H1 (cell line): ENCODE data around the gene MAML3. TPM values are rescaled to one million over a fixed set of nuclear protein-coding genes. Genes with fewer than 3 reads are reported as not detected.

Experiments
- CTCF ChIA-PET: fragments of 300-600 bp; sonication (Branson Sonifier 250); formaldehyde crosslinking; loops from one replicate; lab custom pipeline; 2021; ENCODE audit not compliant: partially characterized antibody; lab: Charles Lee
- POLR2A ChIA-PET: fragments of 300-600 bp; sonication (Branson Sonifier 250); formaldehyde crosslinking; loops from one replicate; lab custom pipeline; 2021; ENCODE audit warnings: inconsistent platforms; ENCODE audit not compliant: partially characterized antibody; lab: Charles Lee
- DNase-seq, 2 experiments: peaks; one replicate each; pipeline versions ENCODE4 v3.0.0 to v3.0.0-alpha.2; 2010 to 2022; ENCODE audit warnings: low spot score in 2 of 2, low read depth in 1 of 2, mixed read lengths in 1 of 2
- FAIRE-seq: peaks from 2 replicates; lab custom pipeline; 2011; peaks lifted over from hg19 to GRCh38; lab: Jason Lieb, UNC
- H2AFZ ChIP-seq: 2 replicates; pipeline ENCODE4 v1.8.1; 2012; ENCODE audit warnings: low read length, inconsistent platforms
- H2AK5ac ChIP-seq: 2 replicates; pipeline ENCODE4 v1.6.1; 2013; ENCODE audit warnings: low read depth, low read length
- H2BK120ac ChIP-seq: replicated peaks from 2 replicates; pipeline ENCODE3; 2013; ENCODE audit warnings: low read depth, low read length, inconsistent platforms
- H2BK12ac ChIP-seq: 2 replicates; pipeline ENCODE4 v1.6.1; 2013; ENCODE audit warnings: low read depth, low read length
- H2BK15ac ChIP-seq: 2 replicates; pipeline ENCODE4 v1.6.1; 2013; ENCODE audit warnings: low read length
- H2BK20ac ChIP-seq: 2 replicates; pipeline ENCODE4 v1.6.1; 2013; ENCODE audit warnings: low read length
- H2BK5ac ChIP-seq: 2 replicates; pipeline ENCODE4 v1.6.1; 2013; ENCODE audit warnings: low read depth, low read length
- H3K14ac ChIP-seq: 2 replicates; pipeline ENCODE4 v1.6.1; 2013; ENCODE audit warnings: inconsistent platforms; ENCODE audit not compliant: insufficient read length
- H3K18ac ChIP-seq: 2 replicates; pipeline ENCODE4 v1.6.1; 2013; ENCODE audit warnings: low read length; ENCODE audit errors: extremely low read depth
- H3K23ac ChIP-seq: 2 replicates; pipeline ENCODE4 v1.6.1; 2013; ENCODE audit warnings: inconsistent platforms; ENCODE audit not compliant: insufficient read length
- H3K23me2 ChIP-seq: 2 replicates; pipeline ENCODE4 v1.6.1; 2013; ENCODE audit warnings: low read depth, low read length
- H3K27ac ChIP-seq: 2 replicates; pipeline ENCODE4 v1.6.1; 2011; ENCODE audit warnings: low read depth, low read length, inconsistent platforms
- H3K27me3 ChIP-seq, 4 experiments: replicated peaks in 1 of 4; 1 replicate in 1 of 4; 2 replicates in 3 of 4; pipeline versions ENCODE4 v1.6.1 to v1.8.1; 2011 to 2013; ENCODE audit warnings: low read length in 3 of 4, mild to moderate bottlenecking in 3 of 4, inconsistent platforms in 2 of 4, mixed read lengths in 2 of 4, moderate library complexity in 1 of 4; ENCODE audit not compliant: control insufficient read depth in 3 of 4, insufficient read depth in 3 of 4; ENCODE audit errors: extremely low read depth in 1 of 4
- H3K36me3 ChIP-seq, 4 experiments: 2 replicates each; pipeline versions ENCODE4 v1.6.1 to v1.8.1; 2011 to 2013; ENCODE audit warnings: mild to moderate bottlenecking in 4 of 4, low read length in 3 of 4, moderate library complexity in 2 of 4, control low read depth in 1 of 4, inconsistent platforms in 1 of 4; ENCODE audit not compliant: insufficient read depth in 4 of 4, control insufficient read depth in 2 of 4
- H3K4ac ChIP-seq: replicated peaks from 2 replicates; pipeline ENCODE3; 2013; ENCODE audit warnings: low read length, low read depth, mixed read lengths, inconsistent platforms; ENCODE audit not compliant: insufficient read length
- H3K4me1 ChIP-seq, 4 experiments: replicated peaks in 1 of 4; 1 replicate in 1 of 4; 2 replicates in 3 of 4; pipeline versions ENCODE4 v1.6.1 to v1.8.1; 2011 to 2013; ENCODE audit warnings: low read length in 3 of 4, inconsistent platforms in 2 of 4, mixed read lengths in 1 of 4; ENCODE audit not compliant: insufficient read depth in 4 of 4, control insufficient read depth in 3 of 4
- H3K4me2 ChIP-seq, 2 experiments: 2 replicates each; pipeline versions ENCODE4 v1.6.1 to v1.8.1; 2011 to 2013; ENCODE audit warnings: low read depth in 2 of 2, low read length in 2 of 2, control low read depth in 1 of 2, inconsistent platforms in 1 of 2, mild to moderate bottlenecking in 1 of 2; ENCODE audit not compliant: insufficient read depth in 1 of 2
- H3K4me3 ChIP-seq, 4 experiments: fragments of 200-600, 300-600 bp in 1 of 4; sonication (generic), shearing (Covaris generic), sonication (Bioruptor Twin) in 1 of 4; 2 replicates each; pipeline versions ENCODE4 v1.5.1 to v1.8.1; 2011 to 2016; ENCODE audit warnings: low read length in 4 of 4, low read depth in 3 of 4, control low read depth in 2 of 4, inconsistent platforms in 2 of 4, mild to moderate bottlenecking in 2 of 4, mixed read lengths in 1 of 4, moderate library complexity in 1 of 4; ENCODE audit not compliant: insufficient read depth in 2 of 4; ENCODE audit errors: extremely low read depth in 1 of 4
- H3K56ac ChIP-seq: replicated peaks from 2 replicates; pipeline ENCODE3; 2013; ENCODE audit warnings: low read depth, mild to moderate bottlenecking, mixed read lengths, low read length, inconsistent platforms; ENCODE audit not compliant: insufficient read length
- H3K79me1 ChIP-seq: 2 replicates; pipeline ENCODE4 v1.6.1; 2013; ENCODE audit warnings: low read depth, low read length, control low read depth
- H3K79me2 ChIP-seq, 2 experiments: 2 replicates each; pipeline versions ENCODE4 v1.6.1 to v1.8.1; 2012 to 2013; ENCODE audit warnings: low read length in 2 of 2, mild to moderate bottlenecking in 2 of 2, inconsistent platforms in 1 of 2; ENCODE audit not compliant: insufficient read depth in 2 of 2, control insufficient read depth in 1 of 2
- H3K9ac ChIP-seq, 4 experiments: replicated peaks in 1 of 4; 1 replicate in 1 of 4; 2 replicates in 3 of 4; pipeline versions ENCODE4 v1.6.1 to v1.8.1; 2011 to 2013; ENCODE audit warnings: low read depth in 3 of 4, low read length in 3 of 4, control low read depth in 2 of 4, mild to moderate bottlenecking in 2 of 4, moderate library complexity in 2 of 4, inconsistent platforms in 1 of 4; ENCODE audit errors: extremely low read depth in 1 of 4
- H3K9me3 ChIP-seq, 2 experiments: 2 replicates each; pipeline versions ENCODE4 v1.6.1 to v1.8.1; 2012 to 2013; ENCODE audit warnings: mild to moderate bottlenecking in 2 of 2, moderate library complexity in 2 of 2, control low read depth in 1 of 2, inconsistent platforms in 1 of 2, low read depth in 1 of 2, low read length in 1 of 2, mixed read lengths in 1 of 2; ENCODE audit not compliant: insufficient read depth in 2 of 2
- H4K20me1 ChIP-seq, 2 experiments: replicated peaks in 1 of 2; 2 replicates each; pipeline versions ENCODE3 to v1.8.1; 2011 to 2013; ENCODE audit warnings: inconsistent platforms in 2 of 2, low read length in 2 of 2, mild to moderate bottlenecking in 1 of 2; ENCODE audit not compliant: insufficient read depth in 2 of 2, control insufficient read depth in 1 of 2
- H4K5ac ChIP-seq: 2 replicates; pipeline ENCODE4 v1.6.1; 2013; ENCODE audit warnings: low read length, low read depth, mixed read lengths, inconsistent platforms; ENCODE audit not compliant: insufficient read length
- H4K8ac ChIP-seq: 2 replicates; pipeline ENCODE4 v1.8.0; 2013; ENCODE audit warnings: mild to moderate bottlenecking, moderate library complexity, low read length, inconsistent platforms; ENCODE audit not compliant: insufficient read depth; ENCODE audit errors: extremely low read depth
- H4K91ac ChIP-seq: replicated peaks from 2 replicates; pipeline ENCODE3; 2013; ENCODE audit warnings: low read length, mixed read lengths, inconsistent platforms; ENCODE audit not compliant: insufficient read length
- ASH2L ChIP-seq: fragments of 200-600, 300-600 bp; sonication (generic); IDR thresholded peaks from one replicate; pipeline ENCODE4 v1.7.1; 2017; ENCODE audit warnings: low read length
- CTBP2 ChIP-seq: IDR thresholded peaks from 2 replicates; pipeline ENCODE4 v1.7.0; 2011; ENCODE audit warnings: borderline replicate concordance, mild to moderate bottlenecking, moderate library complexity, mixed read lengths, low read length; ENCODE audit not compliant: insufficient read depth, insufficient read length
- E2F6 ChIP-seq: IDR thresholded peaks from 2 replicates; pipeline ENCODE4 v1.6.1; 2012; ENCODE audit warnings: inconsistent platforms
- HDAC6 ChIP-seq: IDR thresholded peaks from one replicate; pipeline ENCODE4 v1.7.1; 2012; ENCODE audit warnings: low read depth, mild to moderate bottlenecking, inconsistent platforms, low read length, moderate library complexity
- JUND ChIP-seq: IDR thresholded peaks from 2 replicates; pipeline ENCODE4 v1.6.1; 2011; ENCODE audit warnings: mild to moderate bottlenecking, improper control_type of control experiment, low read length
- MAFK ChIP-seq: IDR thresholded peaks from 2 replicates; pipeline ENCODE4 v1.6.1; 2012; ENCODE audit warnings: low read depth, mild to moderate bottlenecking, improper control_type of control experiment, low read length
- PHF8 ChIP-seq: fragments of 200-600 bp; sonication (generic); conservative IDR thresholded peaks from 2 replicates; pipeline ENCODE4 v1.7.1; 2012; ENCODE audit warnings: low read depth, mild to moderate bottlenecking, inconsistent platforms, low read length, moderate library complexity
- TAF1 ChIP-seq: IDR thresholded peaks from 2 replicates; pipeline ENCODE4 v1.6.1; 2011; ENCODE audit warnings: mild to moderate bottlenecking, low read depth, low read length
- TAF7 ChIP-seq: optimal IDR thresholded peaks from 2 replicates; pipeline ENCODE3; 2011; ENCODE audit warnings: low read depth, mild to moderate bottlenecking, inconsistent platforms, low read length, moderate library complexity, borderline replicate concordance
- TCF12 ChIP-seq: IDR thresholded peaks from 2 replicates; pipeline ENCODE4 v1.6.1; 2011; ENCODE audit warnings: low read depth, mild to moderate bottlenecking, low read length
- USF2 ChIP-seq: IDR thresholded peaks from 2 replicates; pipeline ENCODE4 v1.6.1; 2011; ENCODE audit warnings: low read length, improper control_type of control experiment
- WGBS, 2 experiments: shearing (Covaris generic) in 1 of 2; methylation state at CpG; one replicate each; pipeline versions ENCODE4 v1.1.6 to v1.1.7; 2013 to 2015; ENCODE audit warnings: low lambda C conversion rate in 2 of 2, mixed read lengths in 2 of 2, inconsistent platforms in 1 of 2, low coverage in 1 of 2, missing lambda C conversion rate in 1 of 2; ENCODE audit not compliant: insufficient replicate concordance in 2 of 2, insufficient coverage in 1 of 2, insufficient read length in 1 of 2; ENCODE audit errors: extremely low coverage in 1 of 2, missing lambda C conversion rate in 1 of 2; 5-methylcytosine and 5-hydroxymethylcytosine counted together
- polyA plus RNA-seq, 7 experiments: library from polyadenylated mRNA; depleted of rRNA in 3 of 7; stranded (reverse) in 5 of 7; unstranded in 2 of 7; fragments of >200 nt in 5 of 7; fragments of 200-250 nt in 2 of 7; gene quantifications; 1 replicate in 5 of 7; 2 replicates in 1 of 7; 4 replicates in 1 of 7; pipeline versions ENCODE4 v1.2.1 to v1.2.3, GENCODE V29; 2011 to 2013; ENCODE audit warnings: missing spikeins in 2 of 7, mixed read lengths in 2 of 7
- total RNA-seq: library from RNA; stranded (reverse); fragmentation: NEBNext Ultra II Directional; extraction: Animal tissue kit (Norgen Biotek cat#: 25700); gene quantifications from 2 replicates; pipeline ENCODE4 v1.2.1, GENCODE V29; 2021

The MAML3 gene
- total and polyA plus RNA-seq, 2 of the 8 experiments (the other 6 are each of a cell fraction or from before 2014, with no cell fraction given) = 2.1 to 5.7 TPM

- peak overlapping the region; percentile 73 to 94 for H3K4me2 ChIP-seq
- H3K23ac ChIP-seq = no peak overlapping the region
- peak overlapping the region; percentile 91 for H2BK5ac ChIP-seq
- peak overlapping the region; percentile 32 for H4K91ac ChIP-seq
- H3K56ac ChIP-seq = peak overlapping the region; percentile 35
- FAIRE-seq = no peak
- peaks cover 1 to 9% (median 4%) of the 10 kb centered on the region in 4 experiments; a peak in 5 of 7 replicates for H3K4me1 ChIP-seq
- H3K4ac ChIP-seq = no peak overlapping the region
- H3K79me1 ChIP-seq = no peaks in the 10 kb centered on the region; the same call in 1 of the 2 replicates
- peaks cover 0 to 3% (median 1%) of the 10 kb centered on the region in 4 experiments; a peak in 3 of 7 replicates for H3K27me3 ChIP-seq
- no peaks in the 10 kb centered on the region for H4K20me1 ChIP-seq
- no peaks in the 10 kb centered on the region; a peak in 1 of 4 replicates for H3K79me2 ChIP-seq
- peak overlapping the region; percentile 86 to 98 (median 94) for H3K4me3 ChIP-seq
- peak overlapping the region; percentile 73; the same call in 1 of the 2 replicates for H2AFZ ChIP-seq
- DNase-seq = no peak
- H3K14ac ChIP-seq = no peak overlapping the region
- H3K9me3 ChIP-seq = no peaks in the 10 kb centered on the region
- H3K9ac ChIP-seq = peak overlapping the region in 3 of 4 experiments; percentile 65 to 82 (median 66); a peak in 6 of 7 replicates
- peak overlapping the region; percentile 61; the same call in 1 of the 2 replicates for H2BK12ac ChIP-seq
- peaks cover 22% of the 10 kb centered on the region; the same call in 1 of the 2 replicates for H3K23me2 ChIP-seq
- 0% methylated on average over 13 of the region's 13 CpGs; no CpG with 5 or more reads in 1 of the 2 experiments for WGBS, 2 experiments
- peak overlapping the region; percentile 69; the same call in 1 of the 2 replicates for H4K8ac ChIP-seq
- peak overlapping the region; percentile 87 for H4K5ac ChIP-seq
- H2BK120ac ChIP-seq = peak overlapping the region; percentile 22
- no peaks in the 10 kb centered on the region for H3K36me3 ChIP-seq
- no peak overlapping the region for H2AK5ac ChIP-seq
- peak overlapping the region; percentile 97 for H3K18ac ChIP-seq
- H2BK20ac ChIP-seq = no peak overlapping the region
- peak overlapping the region; percentile 76 for H3K27ac ChIP-seq
- ChIA-PET CTCF (interaction anchor here (0.9 to 2.0 kb wide), 4 partner anchors 26 to 105 kb away, joined by 4 to 5 read pairs (median 4); no protein-coding TSS in a partner anchor), POLR2A (interaction anchor here (0.8 to 3.6 kb wide), 13 partner anchors 11 to 416 kb away, joined by 3 to 25 read pairs (median 5); no protein-coding TSS in a partner anchor)
- H2BK15ac ChIP-seq = no peak overlapping the region
- peak; percentile 11; the same call in 1 of the 2 replicates for TF ChIP-seq PHF8
- no peak for TF ChIP-seq E2F6
- TF ChIP-seq MAFK = no peak
- TF ChIP-seq JUND = no peak
- no peak for TF ChIP-seq TCF12
- TF ChIP-seq CTBP2 = no peak
- TF ChIP-seq HDAC6 = no peak
- TF ChIP-seq TAF7 = no peak
- TF ChIP-seq ASH2L = no peak
- TF ChIP-seq TAF1 = peak; percentile 7; the same call in 1 of the 2 replicates
- no peak for TF ChIP-seq USF2
Measured at GRCh38 chr4:140150636-140150885, 3.4 kb downstream of the MAML3 start.
